Astrocyte (in vitro differentiated cells and primary cell): Measurements from ENCODE around the gene TRIM3. TPM values are rescaled to one million over a fixed set of nuclear protein-coding genes. Genes with fewer than 3 reads are reported as not detected.

Experiments
- DNase-seq: peaks from one replicate; pipeline ENCODE4 v3.0.0-alpha.2; 2010; ENCODE audit warnings: low read depth
- FAIRE-seq: peaks from 2 replicates; lab custom pipeline; 2011; peaks lifted over from hg19 to GRCh38; lab: Jason Lieb, UNC
- H2AFZ ChIP-seq: 2 replicates; pipeline ENCODE4 v1.6.0; 2012; ENCODE audit warnings: low read depth, low read length, inconsistent platforms
- H3K27ac ChIP-seq: 2 replicates; pipeline ENCODE4 v1.5.1; 2011; ENCODE audit warnings: low read depth, low read length, inconsistent platforms
- H3K27me3 ChIP-seq: 2 replicates; pipeline ENCODE4 v1.6.0; 2011; ENCODE audit warnings: low read length, inconsistent platforms; ENCODE audit not compliant: insufficient read depth
- H3K36me3 ChIP-seq: 2 replicates; pipeline ENCODE4 v1.5.1; 2011; ENCODE audit warnings: low read length, inconsistent platforms; ENCODE audit not compliant: insufficient read depth
- H3K4me1 ChIP-seq: 2 replicates; pipeline ENCODE4 v1.5.1; 2011; ENCODE audit warnings: low read length, inconsistent platforms; ENCODE audit not compliant: insufficient read depth
- H3K4me2 ChIP-seq: 2 replicates; pipeline ENCODE4 v1.6.0; 2012; ENCODE audit warnings: low read length, inconsistent platforms
- H3K4me3 ChIP-seq: 2 replicates; pipeline ENCODE4 v1.5.1; 2011; ENCODE audit warnings: low read depth, mild to moderate bottlenecking, low read length, inconsistent platforms; ENCODE audit not compliant: insufficient read depth
- H3K79me2 ChIP-seq: 2 replicates; pipeline ENCODE4 v1.6.0; 2012; ENCODE audit warnings: mild to moderate bottlenecking, low read length, inconsistent platforms; ENCODE audit not compliant: insufficient read depth
- H3K9ac ChIP-seq: 2 replicates; pipeline ENCODE4 v1.6.0; 2012; ENCODE audit warnings: mild to moderate bottlenecking, low read length, inconsistent platforms
- H3K9me3 ChIP-seq: 2 replicates; pipeline ENCODE4 v1.5.1; 2012; ENCODE audit warnings: low read depth, mild to moderate bottlenecking, low read length, inconsistent platforms; ENCODE audit not compliant: insufficient read depth
- H4K20me1 ChIP-seq: 2 replicates; pipeline ENCODE4 v1.6.0; 2012; ENCODE audit warnings: low read length, inconsistent platforms; ENCODE audit not compliant: insufficient read depth
- H3K27ac Mint-ChIP-seq: one replicate; pipeline ENCODE4 v1.8.0; 2021; ENCODE audit warnings: mild to moderate bottlenecking, mixed read lengths; ENCODE audit not compliant: unreplicated experiment
- H3K27me3 Mint-ChIP-seq: one replicate; pipeline ENCODE4 v1.8.0; 2021; ENCODE audit warnings: low read depth, mixed read lengths; ENCODE audit not compliant: unreplicated experiment
- H3K36me3 Mint-ChIP-seq: one replicate; pipeline ENCODE4 v1.8.0; 2021; ENCODE audit warnings: low read depth, mixed read lengths; ENCODE audit not compliant: unreplicated experiment
- H3K4me1 Mint-ChIP-seq: one replicate; pipeline ENCODE4 v1.8.0; 2021; ENCODE audit warnings: low read depth, mixed read lengths; ENCODE audit not compliant: unreplicated experiment
- H3K4me3 Mint-ChIP-seq: one replicate; pipeline ENCODE4 v1.8.0; 2021; ENCODE audit warnings: mild to moderate bottlenecking, moderate library complexity, mixed read lengths; ENCODE audit not compliant: unreplicated experiment
- H3K9me3 Mint-ChIP-seq: one replicate; pipeline ENCODE4 v1.8.0; 2021; ENCODE audit warnings: mild to moderate bottlenecking, mixed read lengths; ENCODE audit not compliant: unreplicated experiment
- EZH2 ChIP-seq: IDR thresholded peaks from 2 replicates; pipeline ENCODE4 v1.6.1; 2012; ENCODE audit warnings: mild to moderate bottlenecking, low read length, inconsistent platforms; ENCODE audit not compliant: insufficient read depth
- total RNA-seq: library from RNA; stranded (reverse); gene quantifications from 2 replicates; pipeline ENCODE4 v1.2.1, GENCODE V29; 2021
- TF ChIP-seq, protein P1 (sequence below): IDR thresholded peaks from 2 replicates; pipeline ENCODE4 v1.5.1; 2011; ENCODE audit warnings: low read depth, mild to moderate bottlenecking, inconsistent platforms, low read length, moderate library complexity; ENCODE audit not compliant: insufficient read depth

Gene TRIM3
- total RNA-seq, 1 donor from 2014 or later = 25.4 TPM

DNA sequence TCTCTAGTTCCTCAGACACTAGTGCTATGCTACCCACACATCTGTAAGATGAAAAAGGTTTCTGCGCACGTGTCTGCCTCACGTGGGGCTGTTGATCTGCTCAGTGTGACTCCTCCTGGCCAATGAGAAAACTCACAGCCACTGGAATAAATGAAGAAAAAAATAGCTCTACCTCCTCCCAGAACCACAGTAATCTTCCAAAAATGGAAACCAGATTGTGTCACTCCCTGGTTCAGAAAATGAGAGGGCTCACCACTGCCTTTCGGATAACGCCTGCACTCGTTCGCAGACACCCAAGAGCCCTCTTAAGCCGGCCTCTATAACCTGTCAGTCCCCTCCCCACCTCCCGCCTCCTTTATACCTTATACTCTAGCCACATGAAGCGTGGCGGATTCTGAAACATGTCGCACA, 59.9 kb downstream of the TRIM3 start:
- H3K36me3 Mint-ChIP-seq = peaks cover 6% of the 10 kb centered on the region
- no peak for FAIRE-seq
- H3K9me3 ChIP-seq = no peaks in the 10 kb centered on the region

DNA sequence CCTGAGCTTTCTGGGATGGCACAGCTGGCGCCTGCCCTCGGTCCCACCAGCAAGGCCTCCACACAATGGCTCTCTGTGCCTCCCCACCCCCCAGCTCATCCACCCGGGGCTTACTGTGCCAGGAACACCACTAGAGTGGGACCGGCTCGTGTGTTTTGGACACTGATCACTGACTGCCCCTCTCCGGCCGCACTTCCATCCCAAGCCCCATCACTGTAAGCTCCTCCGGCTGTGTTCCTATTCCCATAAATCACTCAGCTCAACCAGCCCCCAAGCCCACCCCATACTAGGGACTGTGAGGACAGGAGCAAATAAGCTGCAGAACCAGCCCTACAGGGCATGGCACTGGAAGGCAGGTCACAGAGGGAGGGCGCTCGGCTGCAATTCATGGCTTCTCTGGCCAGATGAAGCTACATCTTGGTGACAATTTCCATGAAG, 62.1 kb downstream of the TRIM3 start:
- no peak for FAIRE-seq
- H3K36me3 ChIP-seq = no peaks in the 10 kb centered on the region
- no peaks in the 10 kb centered on the region for H3K27me3 ChIP-seq
- peaks cover 23% of the 10 kb centered on the region for H3K79me2 ChIP-seq
- no peak overlapping the region for H3K27ac Mint-ChIP-seq
- TF ChIP-seq, protein P1, sequence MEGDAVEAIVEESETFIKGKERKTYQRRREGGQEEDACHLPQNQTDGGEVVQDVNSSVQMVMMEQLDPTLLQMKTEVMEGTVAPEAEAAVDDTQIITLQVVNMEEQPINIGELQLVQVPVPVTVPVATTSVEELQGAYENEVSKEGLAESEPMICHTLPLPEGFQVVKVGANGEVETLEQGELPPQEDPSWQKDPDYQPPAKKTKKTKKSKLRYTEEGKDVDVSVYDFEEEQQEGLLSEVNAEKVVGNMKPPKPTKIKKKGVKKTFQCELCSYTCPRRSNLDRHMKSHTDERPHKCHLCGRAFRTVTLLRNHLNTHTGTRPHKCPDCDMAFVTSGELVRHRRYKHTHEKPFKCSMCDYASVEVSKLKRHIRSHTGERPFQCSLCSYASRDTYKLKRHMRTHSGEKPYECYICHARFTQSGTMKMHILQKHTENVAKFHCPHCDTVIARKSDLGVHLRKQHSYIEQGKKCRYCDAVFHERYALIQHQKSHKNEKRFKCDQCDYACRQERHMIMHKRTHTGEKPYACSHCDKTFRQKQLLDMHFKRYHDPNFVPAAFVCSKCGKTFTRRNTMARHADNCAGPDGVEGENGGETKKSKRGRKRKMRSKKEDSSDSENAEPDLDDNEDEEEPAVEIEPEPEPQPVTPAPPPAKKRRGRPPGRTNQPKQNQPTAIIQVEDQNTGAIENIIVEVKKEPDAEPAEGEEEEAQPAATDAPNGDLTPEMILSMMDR = no peak
- no peak for TF ChIP-seq EZH2
- no peak overlapping the region for H3K4me3 Mint-ChIP-seq
- H2AFZ ChIP-seq = no peak overlapping the region
- H3K27ac ChIP-seq = no peak overlapping the region
- H3K9ac ChIP-seq = no peak overlapping the region
- no peak for DNase-seq
- peaks cover 43% of the 10 kb centered on the region for H4K20me1 ChIP-seq
- no peak overlapping the region for H3K4me3 ChIP-seq
- H3K9me3 Mint-ChIP-seq = no peaks in the 10 kb centered on the region
- H3K36me3 Mint-ChIP-seq = peaks cover 6% of the 10 kb centered on the region
- H3K27me3 Mint-ChIP-seq = no peaks in the 10 kb centered on the region
- H3K9me3 ChIP-seq = no peaks in the 10 kb centered on the region
- H3K4me1 ChIP-seq = no peaks in the 10 kb centered on the region
- H3K4me1 Mint-ChIP-seq = peaks cover 9% of the 10 kb centered on the region
- H3K4me2 ChIP-seq = no peak overlapping the region

More for the DNA sequence above, 59.9 kb downstream of the TRIM3 start:
- Histone ChIP-seq H3K27me3 (no peaks in the 10 kb centered on the region), H3K36me3 (no peaks in the 10 kb centered on the region), H4K20me1 (peaks cover 49% of the 10 kb centered on the region), H3K4me3 (no peak overlapping the region), H3K4me1 (peaks cover 2% of the 10 kb centered on the region), H3K79me2 (peaks cover 27% of the 10 kb centered on the region), H3K27ac (no peak overlapping the region), H3K4me2 (no peak overlapping the region), H3K9ac (no peak overlapping the region), H2AFZ (no peak overlapping the region)
- TF ChIP-seq, protein P1 = no peak
- TF ChIP-seq EZH2 = no peak
- Mint-ChIP-seq H3K4me1 (peaks cover 4% of the 10 kb centered on the region), H3K9me3 (no peaks in the 10 kb centered on the region), H3K4me3 (no peak overlapping the region), H3K27ac (no peak overlapping the region), H3K27me3 (no peaks in the 10 kb centered on the region)
- DNase-seq = no peak

DNA sequence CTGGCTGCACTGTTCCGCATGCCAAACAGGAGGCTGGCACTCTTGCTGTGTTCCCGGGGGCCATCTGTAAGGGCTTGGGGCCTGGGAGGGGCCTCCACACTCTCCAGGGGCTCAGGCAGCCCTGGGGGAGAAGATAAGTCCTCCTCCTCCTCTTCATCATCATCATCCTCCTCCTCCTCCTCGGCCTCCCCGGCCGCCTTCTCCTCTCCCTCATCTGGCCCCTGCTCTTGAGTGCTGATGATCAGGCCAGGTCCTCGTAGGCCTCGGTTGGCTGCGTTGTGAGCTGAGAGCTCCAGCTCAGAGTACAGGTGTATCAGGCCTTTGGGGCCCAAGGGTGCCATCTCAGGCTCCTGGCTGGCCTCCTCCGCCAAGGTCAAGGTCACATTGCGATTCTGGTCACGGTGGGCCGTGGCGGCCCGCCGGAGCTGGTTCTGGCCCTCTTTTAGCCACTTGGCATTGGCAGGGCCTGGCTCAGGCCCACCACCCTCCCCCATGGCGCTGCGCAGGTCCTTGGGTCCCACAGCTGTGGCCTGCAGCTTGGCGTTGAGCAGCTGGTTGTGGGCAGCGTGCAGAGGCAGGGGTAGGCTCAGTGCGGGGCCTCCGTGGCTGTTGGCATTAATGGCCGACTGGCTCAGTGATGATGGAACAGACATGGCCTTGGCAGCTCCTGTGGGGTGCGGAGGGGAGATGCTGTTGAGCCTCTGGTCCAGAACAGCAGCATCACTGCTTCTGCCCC, 62.9 kb downstream of the TRIM3 start:
- H3K27me3 Mint-ChIP-seq = no peaks in the 10 kb centered on the region
- no peak for DNase-seq
- H2AFZ ChIP-seq = no peak overlapping the region
- no peak overlapping the region for H3K4me3 ChIP-seq
- H3K9me3 ChIP-seq = no peaks in the 10 kb centered on the region
- no peak overlapping the region for H3K27ac ChIP-seq
- H3K27me3 ChIP-seq = no peaks in the 10 kb centered on the region
- H3K9me3 Mint-ChIP-seq = no peaks in the 10 kb centered on the region
- no peaks in the 10 kb centered on the region for H3K36me3 ChIP-seq
- no peak overlapping the region for H3K9ac ChIP-seq
- H3K4me1 ChIP-seq = no peaks in the 10 kb centered on the region
- no peak overlapping the region for H3K4me2 ChIP-seq
- FAIRE-seq = no peak
- peaks cover 47% of the 10 kb centered on the region for H4K20me1 ChIP-seq
- H3K4me1 Mint-ChIP-seq = peaks cover 9% of the 10 kb centered on the region
- no peak overlapping the region for H3K27ac Mint-ChIP-seq
- peaks cover 18% of the 10 kb centered on the region for H3K79me2 ChIP-seq
- no peak overlapping the region for H3K4me3 Mint-ChIP-seq
- TF ChIP-seq, protein P1 = no peak
- no peak for TF ChIP-seq EZH2
- H3K36me3 Mint-ChIP-seq = peaks cover 6% of the 10 kb centered on the region
